Measurements from ENCODE around the gene AKAP13.

The AKAP13 gene

GRCh38 chr15:85760531-85761371, 380.3 kb downstream of the AKAP13 start:
- H3K27me3 Mint-ChIP-seq (ENCODE audit: low read depth) = no peaks in the 10 kb centered on the region

DNA sequence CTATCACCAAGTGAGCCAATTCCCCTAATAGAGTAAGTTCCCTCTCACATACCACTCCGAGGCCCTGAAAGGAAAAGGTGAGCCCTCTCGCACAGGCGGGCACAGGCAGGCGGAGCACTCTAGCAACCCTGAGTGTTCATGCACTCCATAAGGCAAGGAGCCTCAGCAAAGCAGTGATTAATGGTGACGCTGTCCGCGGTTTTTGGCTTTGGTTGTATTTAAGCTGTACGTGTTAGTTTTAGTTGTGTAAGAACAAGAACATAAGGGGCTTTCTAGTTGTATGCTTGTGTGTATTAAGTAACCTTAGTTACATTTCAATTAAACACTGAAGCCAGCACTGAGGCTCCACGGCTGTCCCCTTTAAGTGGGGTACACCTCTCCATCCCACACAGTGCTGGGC, 381.2 kb downstream of the AKAP13 start:
- Mint-ChIP-seq H3K4me1 (peaks cover 38% of the 10 kb centered on the region), H3K27me3 (ENCODE audit: low read depth) (no peaks in the 10 kb centered on the region), H3K27ac (peak overlapping the region; percentile 31 to 80 (median 71)), H3K36me3 (ENCODE audit: low read depth) (peaks cover 12% of the 10 kb centered on the region), H3K9me3 (no peaks in the 10 kb centered on the region), H3K4me3 (no peak overlapping the region)
- TF ChIP-seq, protein P1, sequence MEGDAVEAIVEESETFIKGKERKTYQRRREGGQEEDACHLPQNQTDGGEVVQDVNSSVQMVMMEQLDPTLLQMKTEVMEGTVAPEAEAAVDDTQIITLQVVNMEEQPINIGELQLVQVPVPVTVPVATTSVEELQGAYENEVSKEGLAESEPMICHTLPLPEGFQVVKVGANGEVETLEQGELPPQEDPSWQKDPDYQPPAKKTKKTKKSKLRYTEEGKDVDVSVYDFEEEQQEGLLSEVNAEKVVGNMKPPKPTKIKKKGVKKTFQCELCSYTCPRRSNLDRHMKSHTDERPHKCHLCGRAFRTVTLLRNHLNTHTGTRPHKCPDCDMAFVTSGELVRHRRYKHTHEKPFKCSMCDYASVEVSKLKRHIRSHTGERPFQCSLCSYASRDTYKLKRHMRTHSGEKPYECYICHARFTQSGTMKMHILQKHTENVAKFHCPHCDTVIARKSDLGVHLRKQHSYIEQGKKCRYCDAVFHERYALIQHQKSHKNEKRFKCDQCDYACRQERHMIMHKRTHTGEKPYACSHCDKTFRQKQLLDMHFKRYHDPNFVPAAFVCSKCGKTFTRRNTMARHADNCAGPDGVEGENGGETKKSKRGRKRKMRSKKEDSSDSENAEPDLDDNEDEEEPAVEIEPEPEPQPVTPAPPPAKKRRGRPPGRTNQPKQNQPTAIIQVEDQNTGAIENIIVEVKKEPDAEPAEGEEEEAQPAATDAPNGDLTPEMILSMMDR (IDR thresholded peaks at IDR 0.05; ENCODE audit: unreplicated experiment in 3 of 3) = no peak

More at GRCh38 chr15:85760531-85761371, 380.3 kb downstream of the AKAP13 start:
- TF ChIP-seq, protein P1 (IDR thresholded peaks at IDR 0.05; ENCODE audit: unreplicated experiment in 3 of 3) = no peak
- Mint-ChIP-seq H3K36me3 (ENCODE audit: low read depth) (peaks cover 12% of the 10 kb centered on the region), H3K4me1 (peaks cover 30% of the 10 kb centered on the region), H3K27ac (no peak overlapping the region), H3K4me3 (no peak overlapping the region), H3K9me3 (no peaks in the 10 kb centered on the region)

GRCh38 chr15:85762039-85762755, 381.8 kb downstream of the AKAP13 start:
- H3K9me3 Mint-ChIP-seq = no peaks in the 10 kb centered on the region
- H3K36me3 Mint-ChIP-seq (ENCODE audit: low read depth) = peaks cover 12% of the 10 kb centered on the region
- no peaks in the 10 kb centered on the region for H3K27me3 Mint-ChIP-seq (ENCODE audit: low read depth)
- H3K4me1 Mint-ChIP-seq = peaks cover 41% of the 10 kb centered on the region
- no peak overlapping the region for H3K4me3 Mint-ChIP-seq
- TF ChIP-seq, protein P1 (IDR thresholded peaks at IDR 0.05; ENCODE audit: unreplicated experiment in 3 of 3) = no peak
- H3K27ac Mint-ChIP-seq = peak overlapping the region; percentile 31 to 80 (median 71)

DNA sequence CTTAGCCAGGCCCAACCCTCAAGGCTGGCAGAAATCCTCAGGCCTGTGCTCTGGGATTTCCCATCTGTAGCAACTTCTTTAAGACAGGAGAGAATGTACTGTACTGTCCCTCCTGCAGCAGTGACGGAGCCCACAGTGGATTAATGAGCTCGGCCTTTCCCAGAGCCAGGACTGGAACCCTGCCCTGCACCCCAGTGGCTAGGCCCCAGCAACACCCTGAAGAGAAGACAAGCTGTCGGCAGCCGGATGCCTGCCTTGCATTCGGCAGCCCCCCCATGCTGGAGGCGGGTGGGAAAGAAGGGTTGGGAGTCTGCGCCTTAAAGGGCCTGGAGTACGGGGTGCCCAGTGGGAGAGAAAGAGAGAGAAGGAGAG, 382.3 kb downstream of the AKAP13 start:
- Mint-ChIP-seq H3K27ac (peak overlapping the region in 2 of 3 experiments; percentile 61 to 86), H3K27me3 (ENCODE audit: low read depth) (no peaks in the 10 kb centered on the region), H3K4me1 (peaks cover 45% of the 10 kb centered on the region), H3K36me3 (ENCODE audit: low read depth) (peaks cover 11% of the 10 kb centered on the region), H3K9me3 (no peaks in the 10 kb centered on the region), H3K4me3 (no peak overlapping the region)
- TF ChIP-seq, protein P1 (IDR thresholded peaks at IDR 0.05; ENCODE audit: unreplicated experiment in 3 of 3) = no peak

- TF ChIP-seq, protein P1 (IDR thresholded peaks at IDR 0.05; ENCODE audit: unreplicated experiment in 3 of 3) = no peak
- H3K4me1 Mint-ChIP-seq = peaks cover 45% of the 10 kb centered on the region
- no peak overlapping the region for H3K4me3 Mint-ChIP-seq
- no peaks in the 10 kb centered on the region for H3K9me3 Mint-ChIP-seq
- no peaks in the 10 kb centered on the region for H3K27me3 Mint-ChIP-seq (ENCODE audit: low read depth)
- H3K27ac Mint-ChIP-seq = peak overlapping the region; percentile 21 to 86 (median 61)
- peaks cover 10% of the 10 kb centered on the region for H3K36me3 Mint-ChIP-seq (ENCODE audit: low read depth)
Observed at GRCh38 chr15:85763157-85763556, 382.8 kb downstream of the AKAP13 start.
